Measurements from ENCODE around the gene ANKRD26.

The ANKRD26 gene

DNA sequence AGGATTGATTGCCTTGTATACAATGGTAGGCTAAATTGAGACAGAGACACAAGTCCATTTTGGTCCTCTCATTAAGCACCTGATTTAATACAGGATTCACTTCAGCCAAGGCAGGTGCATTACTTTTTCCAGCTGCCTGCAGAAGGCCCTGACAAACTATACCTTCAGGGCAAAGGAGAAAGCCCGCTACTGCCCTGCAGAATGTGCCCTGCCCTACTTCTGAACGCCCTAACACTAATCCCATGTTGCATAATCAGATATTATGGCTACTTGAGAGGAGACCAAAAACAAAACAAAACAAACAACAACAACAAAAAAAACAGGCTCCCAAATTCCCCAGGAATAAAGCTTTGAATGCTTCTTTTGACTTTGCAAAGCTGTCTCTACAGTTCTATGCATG, 122.7 kb downstream of the ANKRD26 start:
- Mint-ChIP-seq H3K4me3 (no peak overlapping the region), H3K4me1 (ENCODE audit: low read depth) (no peaks in the 10 kb centered on the region), H3K27me3 (no peaks in the 10 kb centered on the region), H3K36me3 (ENCODE audit: low read depth) (peaks cover 8% of the 10 kb centered on the region), H3K9me3 (no peaks in the 10 kb centered on the region), H3K27ac (no peak overlapping the region)

DNA sequence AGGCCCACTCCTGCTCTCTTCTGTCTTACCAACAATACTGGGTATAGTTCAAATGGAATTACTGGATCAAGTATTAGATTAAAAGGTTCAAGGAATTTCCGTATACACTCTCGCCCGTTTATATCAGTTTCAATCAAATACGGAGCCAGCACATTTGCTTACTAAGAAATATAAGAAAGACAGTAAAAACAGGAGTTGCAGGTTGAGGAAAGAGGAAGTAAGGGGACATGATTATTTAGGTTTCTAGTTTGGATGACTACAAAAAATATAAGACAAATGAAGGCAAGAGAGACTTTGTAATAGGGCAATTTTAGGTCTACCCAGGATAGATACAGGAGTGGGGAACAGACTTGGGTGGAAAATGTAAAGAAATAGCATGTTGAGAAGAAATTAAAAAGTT, 129.6 kb downstream of the ANKRD26 start:
- peak overlapping the region; percentile 24 for H3K27ac Mint-ChIP-seq
- H3K4me1 Mint-ChIP-seq (ENCODE audit: low read depth): peaks cover 24% of the 10 kb centered on the region
- no peaks in the 10 kb centered on the region for H3K27me3 Mint-ChIP-seq
- no peak overlapping the region for H3K4me3 Mint-ChIP-seq
- no peaks in the 10 kb centered on the region for H3K9me3 Mint-ChIP-seq
- peaks cover 14% of the 10 kb centered on the region for H3K36me3 Mint-ChIP-seq (ENCODE audit: low read depth)

DNA sequence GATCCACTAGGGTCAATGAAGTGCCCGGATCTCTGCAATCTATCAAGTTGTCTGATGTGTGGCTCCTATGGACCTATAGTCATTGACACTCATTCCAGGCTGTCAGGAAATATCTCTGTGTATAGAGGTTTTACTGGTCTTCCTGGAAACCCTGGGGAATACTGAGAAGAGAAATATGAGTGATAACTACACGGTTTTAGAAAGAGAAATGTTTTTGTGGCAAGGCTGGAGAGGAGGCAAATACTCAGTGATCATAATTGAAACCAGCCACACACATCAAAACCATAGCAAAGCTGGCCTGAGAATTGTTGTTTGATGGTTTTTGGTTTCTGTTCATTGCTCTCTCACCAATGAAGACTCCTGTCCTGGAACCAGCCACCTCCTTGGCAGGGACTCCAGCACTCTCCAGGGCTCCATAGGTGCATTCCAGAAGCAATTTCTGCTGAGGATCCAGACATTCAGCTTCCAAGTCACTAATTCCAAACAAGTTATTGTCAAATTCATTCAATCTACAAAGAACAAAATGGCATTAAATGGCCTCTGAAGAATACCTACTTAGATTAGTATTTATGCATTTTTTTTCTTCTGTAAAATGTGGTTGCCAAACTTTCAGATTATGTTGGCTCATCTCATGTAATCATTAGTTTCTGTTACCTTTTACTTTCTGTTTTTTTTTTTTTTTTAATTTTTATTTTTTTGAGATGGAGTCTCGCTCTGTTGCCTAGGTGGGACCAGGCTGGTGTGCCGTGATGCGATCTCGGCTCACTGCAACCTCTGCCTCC, 131.0 kb downstream of the ANKRD26 start:
- Mint-ChIP-seq H3K4me3 (no peak overlapping the region), H3K9me3 (no peaks in the 10 kb centered on the region), H3K27ac (no peak overlapping the region), H3K4me1 (ENCODE audit: low read depth) (peaks cover 24% of the 10 kb centered on the region), H3K27me3 (no peaks in the 10 kb centered on the region), H3K36me3 (ENCODE audit: low read depth) (peaks cover 14% of the 10 kb centered on the region)

DNA sequence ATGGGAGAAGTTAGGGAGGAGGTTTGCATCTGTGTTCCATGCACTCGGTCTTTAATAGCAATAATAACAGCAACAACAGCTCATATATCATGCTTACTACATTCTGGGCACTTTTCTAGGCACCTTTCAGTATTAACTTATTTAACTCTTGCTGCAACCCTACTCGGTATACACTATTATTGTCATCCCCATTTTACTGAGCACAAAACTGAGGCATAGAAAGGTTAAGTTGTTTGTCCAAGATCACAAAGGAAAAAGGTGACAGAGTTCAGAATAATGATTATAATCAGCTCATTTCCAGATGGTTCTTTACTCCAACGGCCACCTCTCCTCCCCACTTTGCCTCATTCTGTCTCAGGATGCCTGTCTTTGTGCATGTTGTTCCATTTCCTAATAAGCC, 137.5 kb downstream of the ANKRD26 start:
- Mint-ChIP-seq H3K36me3 (ENCODE audit: low read depth) (peaks cover 11% of the 10 kb centered on the region), H3K4me3 (no peak overlapping the region), H3K9me3 (no peaks in the 10 kb centered on the region), H3K4me1 (ENCODE audit: low read depth) (peaks cover 1% of the 10 kb centered on the region), H3K27ac (no peak overlapping the region), H3K27me3 (no peaks in the 10 kb centered on the region)

DNA sequence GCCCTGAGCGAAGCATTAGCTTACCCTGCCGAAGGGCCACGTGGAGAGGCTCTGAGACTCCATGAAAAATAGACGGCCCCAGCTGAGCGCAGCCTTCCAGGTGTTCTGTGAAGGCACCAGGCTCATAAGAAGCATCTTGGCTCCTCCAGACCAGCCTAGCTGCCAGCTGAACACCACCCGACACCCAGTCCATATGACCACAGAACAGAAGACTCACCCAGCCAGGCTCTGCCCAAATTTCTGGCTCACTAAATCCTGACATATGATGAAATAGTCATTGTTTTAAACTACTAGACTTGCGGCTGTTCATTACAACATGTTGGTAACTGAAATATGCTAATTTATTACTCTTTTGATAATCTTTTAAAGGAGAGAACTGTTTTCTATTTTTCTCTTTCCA, 140.0 kb downstream of the ANKRD26 start:
- H3K4me3 Mint-ChIP-seq: no peak overlapping the region
- H3K9me3 Mint-ChIP-seq: no peaks in the 10 kb centered on the region
- H3K36me3 Mint-ChIP-seq (ENCODE audit: low read depth): no peaks in the 10 kb centered on the region
- no peak overlapping the region for H3K27ac Mint-ChIP-seq
- H3K27me3 Mint-ChIP-seq: no peaks in the 10 kb centered on the region
- no peaks in the 10 kb centered on the region for H3K4me1 Mint-ChIP-seq (ENCODE audit: low read depth)

DNA sequence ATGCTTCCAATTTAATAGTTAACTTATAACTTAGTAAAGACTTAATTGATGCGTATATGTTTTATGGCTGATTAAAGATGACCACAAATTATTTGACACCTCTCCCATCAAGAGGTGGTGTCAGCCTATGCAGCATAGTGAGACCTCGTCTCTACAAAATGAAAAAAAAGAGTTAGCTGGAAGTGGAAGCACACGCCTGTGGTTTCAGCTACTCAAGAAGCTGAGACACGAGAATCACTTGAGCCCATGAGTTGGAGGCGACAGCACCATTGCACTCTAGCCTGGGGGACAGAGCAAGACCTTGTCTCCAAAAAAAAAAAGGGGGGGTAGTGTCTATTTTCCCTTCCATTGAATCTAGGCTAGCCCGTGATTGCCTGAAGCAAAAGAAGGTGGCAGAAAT, 140.5 kb downstream of the ANKRD26 start:
- Mint-ChIP-seq H3K9me3 (no peaks in the 10 kb centered on the region), H3K27ac (no peak overlapping the region)

More for the DNA sequence above, 140.5 kb downstream of the ANKRD26 start:
- Mint-ChIP-seq H3K27me3 (no peaks in the 10 kb centered on the region), H3K4me3 (no peak overlapping the region), H3K4me1 (ENCODE audit: low read depth) (no peaks in the 10 kb centered on the region), H3K36me3 (ENCODE audit: low read depth) (no peaks in the 10 kb centered on the region)
